Neural cell (in vitro differentiated cells): ENCODE results near the gene R3HDM4. TPM values are rescaled to one million over a fixed set of nuclear protein-coding genes. Genes with fewer than 3 reads are reported as not detected.

Source experiments
- H2AFZ ChIP-seq: fragments of 200-600, 300-800 bp; sonication (generic), shearing (Covaris generic); 2 replicates; pipeline ENCODE4 v1.6.0; 2014; ENCODE audit warnings: low read depth, mild to moderate bottlenecking, antibody characterized with exemption, low read length, moderate library complexity
- H3F3A ChIP-seq: fragments of 200-600 bp; shearing (Covaris generic); 2 replicates; pipeline ENCODE4 v1.6.1; 2016; ENCODE audit warnings: mild to moderate bottlenecking, moderate library complexity, mixed read lengths, antibody characterized with exemption, low read length; ENCODE audit not compliant: insufficient read depth, poor library complexity, severe bottlenecking
- H3K27ac ChIP-seq: fragments of 200-600, 300-800 bp; sonication (generic), shearing (Covaris generic); 2 replicates; pipeline ENCODE4 v1.5.1; 2014; ENCODE audit warnings: mild to moderate bottlenecking, low read length, moderate library complexity
- H3K27me3 ChIP-seq: fragments of 300-800, 200-600 bp; sonication (generic), shearing (Covaris generic); 2 replicates; pipeline ENCODE4 v1.6.0; 2014; ENCODE audit warnings: mild to moderate bottlenecking, low read depth, low read length, moderate library complexity; ENCODE audit not compliant: insufficient read depth
- H3K36me3 ChIP-seq: fragments of 300-800, 200-600 bp; sonication (generic), shearing (Covaris generic); 2 replicates; pipeline ENCODE4 v1.5.1; 2014; ENCODE audit warnings: mild to moderate bottlenecking, antibody characterized with exemption, low read length, moderate library complexity; ENCODE audit not compliant: insufficient read depth
- H3K4me2 ChIP-seq: fragments of 300-800, 200-600 bp; sonication (generic), shearing (Covaris generic); 2 replicates; pipeline ENCODE4 v1.6.0; 2014; ENCODE audit warnings: mild to moderate bottlenecking, low read length
- H3K4me3 ChIP-seq: fragments of 300-800, 200-600 bp; sonication (generic), shearing (Covaris generic); 2 replicates; pipeline ENCODE4 v1.5.1; 2014; ENCODE audit warnings: mild to moderate bottlenecking, low read length, moderate library complexity
- H3K79me2 ChIP-seq: fragments of 200-600 bp; shearing (Covaris generic); replicated peaks from 2 replicates; pipeline ENCODE4 v1.6.0; 2014; ENCODE audit warnings: mild to moderate bottlenecking, low read length, moderate library complexity; ENCODE audit not compliant: insufficient read depth
- H3K9ac ChIP-seq: fragments of 300-800, 200-600 bp; sonication (generic), shearing (Covaris generic); 2 replicates; pipeline ENCODE4 v1.6.1; 2016; ENCODE audit warnings: mild to moderate bottlenecking, low read length, mixed read lengths
- H3K9me2 ChIP-seq: fragments of 200-600 bp; shearing (Covaris generic); 2 replicates; pipeline ENCODE4 v1.6.1; 2016; ENCODE audit warnings: mild to moderate bottlenecking, low read length, mixed read lengths; ENCODE audit not compliant: insufficient read depth
- H3K9me3 ChIP-seq: fragments of 200-600, 300-800 bp; sonication (generic), shearing (Covaris generic); 2 replicates; pipeline ENCODE4 v1.6.1; 2016; ENCODE audit warnings: mild to moderate bottlenecking, mixed run types, low read length, moderate library complexity, mixed read lengths
- H4K20me1 ChIP-seq: fragments of 200-600 bp; shearing (Covaris generic); 2 replicates; pipeline ENCODE4 v1.6.1; 2016; ENCODE audit warnings: mild to moderate bottlenecking, mixed run types; ENCODE audit not compliant: insufficient read depth
- EP300 ChIP-seq: fragments of 450-650 bp; conservative IDR thresholded peaks from 2 replicates; pipeline ENCODE4 v1.6.1; 2014; ENCODE audit warnings: antibody characterized with exemption, mild to moderate bottlenecking, moderate library complexity; ENCODE audit not compliant: poor library complexity, severe bottlenecking
- EZH2 ChIP-seq: fragments of 200-600, 300-800 bp; shearing (Covaris generic), sonication (generic); IDR thresholded peaks from 2 replicates; pipeline ENCODE4 v1.6.1; 2014; ENCODE audit warnings: antibody characterized with exemption, low read length, borderline replicate concordance, mild to moderate bottlenecking; ENCODE audit not compliant: insufficient read depth, poor library complexity, severe bottlenecking
- MXI1 ChIP-seq: fragments of 450-650 bp; conservative IDR thresholded peaks from 2 replicates; pipeline ENCODE4 v1.6.1; 2014; ENCODE audit warnings: antibody characterized with exemption, mild to moderate bottlenecking; ENCODE audit not compliant: poor library complexity, severe bottlenecking
- POLR2AphosphoS5 ChIP-seq: IDR thresholded peaks from 2 replicates; pipeline ENCODE4 v1.6.1; 2012
- RAD21 ChIP-seq: fragments of 450-650 bp; conservative IDR thresholded peaks from 2 replicates; pipeline ENCODE4 v1.6.1; 2014; ENCODE audit warnings: antibody characterized with exemption, mild to moderate bottlenecking, moderate library complexity
- REST ChIP-seq: IDR thresholded peaks from 2 replicates; pipeline ENCODE4 v1.6.1; 2012; ENCODE audit warnings: borderline replicate concordance
- SMC3 ChIP-seq: fragments of 450-650 bp; conservative IDR thresholded peaks from 2 replicates; pipeline ENCODE4 v1.6.1; 2014; ENCODE audit warnings: antibody characterized with exemption, mild to moderate bottlenecking, moderate library complexity; ENCODE audit not compliant: poor library complexity
- TAF1 ChIP-seq: IDR thresholded peaks from 2 replicates; pipeline ENCODE4 v1.6.1; 2012; ENCODE audit warnings: low read depth
- polyA plus RNA-seq: library from polyadenylated mRNA; depleted of rRNA; stranded (reverse); fragments of >200 nt; gene quantifications from 2 replicates; pipeline ENCODE4 v1.2.3, GENCODE V29; 2014
- TF ChIP-seq, protein P1 (sequence below): fragments of 450-650 bp; IDR thresholded peaks from 2 replicates; pipeline ENCODE4 v1.5.1; 2014; ENCODE audit warnings: antibody characterized with exemption, mild to moderate bottlenecking, moderate library complexity; ENCODE audit not compliant: poor library complexity, severe bottlenecking

Gene R3HDM4
- polyA plus RNA-seq, 1 donor from 2014 or later = 51.2 TPM

- Histone ChIP-seq H2AFZ (no peak overlapping the region), H4K20me1 (no peaks in the 10 kb centered on the region), H3K27ac (no peak overlapping the region), H3K9me3 (no peaks in the 10 kb centered on the region), H3K36me3 (no peaks in the 10 kb centered on the region), H3K79me2 (no peaks in the 10 kb centered on the region), H3K4me2 (no peak overlapping the region), H3K4me3 (no peak overlapping the region), H3K27me3 (no peaks in the 10 kb centered on the region), H3K9me2 (no peaks in the 10 kb centered on the region), H3K9ac (no peak overlapping the region), H3F3A (no peaks in the 10 kb centered on the region)
- no peak for TF ChIP-seq REST
- no peak for TF ChIP-seq EZH2
- TF ChIP-seq, protein P1, sequence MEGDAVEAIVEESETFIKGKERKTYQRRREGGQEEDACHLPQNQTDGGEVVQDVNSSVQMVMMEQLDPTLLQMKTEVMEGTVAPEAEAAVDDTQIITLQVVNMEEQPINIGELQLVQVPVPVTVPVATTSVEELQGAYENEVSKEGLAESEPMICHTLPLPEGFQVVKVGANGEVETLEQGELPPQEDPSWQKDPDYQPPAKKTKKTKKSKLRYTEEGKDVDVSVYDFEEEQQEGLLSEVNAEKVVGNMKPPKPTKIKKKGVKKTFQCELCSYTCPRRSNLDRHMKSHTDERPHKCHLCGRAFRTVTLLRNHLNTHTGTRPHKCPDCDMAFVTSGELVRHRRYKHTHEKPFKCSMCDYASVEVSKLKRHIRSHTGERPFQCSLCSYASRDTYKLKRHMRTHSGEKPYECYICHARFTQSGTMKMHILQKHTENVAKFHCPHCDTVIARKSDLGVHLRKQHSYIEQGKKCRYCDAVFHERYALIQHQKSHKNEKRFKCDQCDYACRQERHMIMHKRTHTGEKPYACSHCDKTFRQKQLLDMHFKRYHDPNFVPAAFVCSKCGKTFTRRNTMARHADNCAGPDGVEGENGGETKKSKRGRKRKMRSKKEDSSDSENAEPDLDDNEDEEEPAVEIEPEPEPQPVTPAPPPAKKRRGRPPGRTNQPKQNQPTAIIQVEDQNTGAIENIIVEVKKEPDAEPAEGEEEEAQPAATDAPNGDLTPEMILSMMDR = no peak
- no peak for TF ChIP-seq SMC3
- no peak for TF ChIP-seq RAD21
- TF ChIP-seq MXI1 = no peak
- TF ChIP-seq TAF1 = no peak
- TF ChIP-seq POLR2AphosphoS5 = no peak
- no peak for TF ChIP-seq EP300
Measured at GRCh38 chr19:901216-902092, 11.6 kb downstream of the R3HDM4 start.

- no peak overlapping the region for H3K4me2 ChIP-seq
- H2AFZ ChIP-seq = no peak overlapping the region
- no peaks in the 10 kb centered on the region for H3K9me2 ChIP-seq
- TF ChIP-seq EZH2 (no peak), REST (no peak), SMC3 (no peak), RAD21 (no peak), EP300 (no peak), MXI1 (no peak), POLR2AphosphoS5 (no peak), TAF1 (no peak)
- TF ChIP-seq, protein P1 = no peak
- H3K36me3 ChIP-seq = no peaks in the 10 kb centered on the region
- H3F3A ChIP-seq = no peaks in the 10 kb centered on the region
- no peak overlapping the region for H3K4me3 ChIP-seq
- no peak overlapping the region for H3K27ac ChIP-seq
- H3K9me3 ChIP-seq = no peaks in the 10 kb centered on the region
- H4K20me1 ChIP-seq = no peaks in the 10 kb centered on the region
- no peaks in the 10 kb centered on the region for H3K27me3 ChIP-seq
- no peak overlapping the region for H3K9ac ChIP-seq
- H3K79me2 ChIP-seq = no peaks in the 10 kb centered on the region
Measured at GRCh38 chr19:900302-901111, 12.5 kb downstream of the R3HDM4 start.
